IMR-90 (cell line): ENCODE data around the gene MADCAM1. TPM values are rescaled to one million over a fixed set of nuclear protein-coding genes. Genes with fewer than 3 reads are reported as not detected.
A peak's percentile ranks its signal among the peaks of the same experiment; 100 is the strongest.

Source experiments
- ATAC-seq: fragments of 200-7000 bp; cut with Tn5 transposase; 2 replicates; pipeline ENCODE4 v1.9.1; 2020; ENCODE audit warnings: low read depth, mild to moderate bottlenecking, moderate library complexity
- BruUV-seq: library from RNA; stranded (reverse); fragments of 400-500 nt; replicated peaks from 2 replicates; lab custom pipeline; 2021; lab: Mats Ljungman, UMichigan
- CTCF ChIA-PET: fragments of 300-600 bp; formaldehyde crosslinking; extraction: SDS; loops from one replicate; lab custom pipeline; 2021; ENCODE audit warnings: antibody characterized with exemption; lab: Yijun Ruan, JAX
- POLR2A ChIA-PET: fragments of 300-600 bp; sonication (Branson Sonifier 250); formaldehyde crosslinking; loops from one replicate; lab custom pipeline; 2022; ENCODE audit warnings: antibody characterized with exemption; ENCODE audit not compliant: unreplicated experiment; lab: Charles Lee
- DNase-seq: peaks from one replicate; pipeline ENCODE4 v3.0.0; 2013
- H2AFZ ChIP-seq: replicated peaks from 2 replicates; pipeline ENCODE3; 2013; ENCODE audit warnings: low read length, mild to moderate bottlenecking; ENCODE audit not compliant: poor library complexity
- H2AK5ac ChIP-seq: 2 replicates; pipeline ENCODE4 v1.6.1; 2013; ENCODE audit warnings: low read depth, low read length, inconsistent platforms
- H2AK9ac ChIP-seq: replicated peaks from 2 replicates; pipeline ENCODE3; 2013; ENCODE audit warnings: mild to moderate bottlenecking, low read depth, low read length, moderate library complexity; ENCODE audit not compliant: poor library complexity
- H2BK120ac ChIP-seq: 2 replicates; pipeline ENCODE4 v1.6.1; 2013; ENCODE audit warnings: low read depth, low read length, inconsistent platforms
- H2BK15ac ChIP-seq: 3 replicates; pipeline ENCODE4 v1.6.1; 2013; ENCODE audit warnings: low read depth, low read length, inconsistent platforms
- H2BK20ac ChIP-seq: 2 replicates; pipeline ENCODE4 v1.6.1; 2013; ENCODE audit warnings: low read depth, mild to moderate bottlenecking, inconsistent platforms, low read length, moderate library complexity
- H2BK5ac ChIP-seq: 2 replicates; pipeline ENCODE4 v1.6.1; 2013; ENCODE audit warnings: mild to moderate bottlenecking, low read depth, low read length, inconsistent platforms; ENCODE audit not compliant: poor library complexity, severe bottlenecking
- H3K14ac ChIP-seq: replicated peaks from 2 replicates; pipeline ENCODE4 v1.6.1; 2013; ENCODE audit warnings: low read depth, low read length, inconsistent platforms
- H3K18ac ChIP-seq: 2 replicates; pipeline ENCODE4 v1.6.1; 2013; ENCODE audit warnings: low read depth, low read length, control low read depth
- H3K23ac ChIP-seq: 2 replicates; pipeline ENCODE4 v1.6.1; 2013; ENCODE audit warnings: low read depth, low read length, inconsistent platforms
- H3K27ac ChIP-seq: 2 replicates; pipeline ENCODE4 v1.5.1; 2013; ENCODE audit warnings: mild to moderate bottlenecking, control low read depth, low read length; ENCODE audit not compliant: insufficient read depth
- H3K27me3 ChIP-seq: 2 replicates; pipeline ENCODE4 v1.6.1; 2013; ENCODE audit warnings: low read length; ENCODE audit not compliant: control insufficient read depth, insufficient read depth
- H3K36me3 ChIP-seq: 2 replicates; pipeline ENCODE4 v1.6.1; 2013; ENCODE audit warnings: low read length, mixed read lengths; ENCODE audit not compliant: control insufficient read depth, insufficient read depth
- H3K4ac ChIP-seq: 2 replicates; pipeline ENCODE4 v1.6.1; 2013; ENCODE audit warnings: low read depth, low read length, inconsistent platforms
- H3K4me1 ChIP-seq: 2 replicates; pipeline ENCODE4 v1.6.1; 2013; ENCODE audit warnings: low read length, mixed read lengths; ENCODE audit not compliant: control insufficient read depth, insufficient read depth
- H3K4me2 ChIP-seq: 2 replicates; pipeline ENCODE4 v1.6.1; 2013; ENCODE audit warnings: low read depth, mild to moderate bottlenecking, control low read depth, low read length, moderate library complexity
- H3K4me3 ChIP-seq: 2 replicates; pipeline ENCODE4 v1.5.1; 2013; ENCODE audit warnings: low read depth, mild to moderate bottlenecking, control low read depth, low read length, moderate library complexity; ENCODE audit not compliant: insufficient read depth
- H3K56ac ChIP-seq: 2 replicates; pipeline ENCODE4 v1.6.1; 2013; ENCODE audit warnings: low read length, inconsistent platforms; ENCODE audit not compliant: insufficient read depth; ENCODE audit errors: extremely low read depth
- H3K79me1 ChIP-seq, 2 experiments: 2 replicates each; pipeline ENCODE4 v1.6.1; 2013; ENCODE audit warnings: low read length in 2 of 2, inconsistent platforms in 1 of 2, low read depth in 1 of 2
- H3K9ac ChIP-seq: 2 replicates; pipeline ENCODE4 v1.6.1; 2013; ENCODE audit warnings: low read depth, low read length, control low read depth
- H3K9me1 ChIP-seq: 2 replicates; pipeline ENCODE4 v1.6.1; 2013; ENCODE audit warnings: low read length, inconsistent platforms; ENCODE audit not compliant: insufficient read depth
- H3K9me3 ChIP-seq: 2 replicates; pipeline ENCODE4 v1.6.1; 2013; ENCODE audit warnings: low read length; ENCODE audit not compliant: control insufficient read depth, insufficient read depth
- H4K20me1 ChIP-seq: 2 replicates; pipeline ENCODE4 v1.6.1; 2013; ENCODE audit warnings: low read length, inconsistent platforms; ENCODE audit not compliant: insufficient read depth
- H4K5ac ChIP-seq: 2 replicates; pipeline ENCODE4 v1.6.1; 2013; ENCODE audit warnings: mild to moderate bottlenecking, low read depth, low read length, control low read depth
- H4K8ac ChIP-seq, 2 experiments: 2 replicates each; pipeline ENCODE4 v1.6.1; 2013; ENCODE audit warnings: low read depth in 2 of 2, low read length in 2 of 2, control low read depth in 1 of 2, inconsistent platforms in 1 of 2
- H4K91ac ChIP-seq: 2 replicates; pipeline ENCODE4 v1.6.1; 2013; ENCODE audit warnings: low read depth, low read length, inconsistent platforms; ENCODE audit not compliant: insufficient read depth
- CEBPB ChIP-seq: IDR thresholded peaks from 2 replicates; pipeline ENCODE4 v1.6.1; 2012; ENCODE audit warnings: low read depth, low read length, improper control_type of control experiment
- CTCF ChIP-seq: conservative IDR thresholded peaks from 2 replicates; pipeline ENCODE4 v1.5.1; 2012; ENCODE audit warnings: mild to moderate bottlenecking, low read depth, low read length, improper control_type of control experiment
- MXI1 ChIP-seq: IDR thresholded peaks from 2 replicates; pipeline ENCODE4 v1.6.1; 2012; ENCODE audit warnings: low read depth, mild to moderate bottlenecking, low read length, moderate library complexity, borderline replicate concordance
- NFE2L2 ChIP-seq: fragments of 150-350 bp; IDR thresholded peaks from 2 replicates; pipeline ENCODE4 v1.6.1; 2016; ENCODE audit warnings: low read depth, mild to moderate bottlenecking, low read length
- RAD21 ChIP-seq: IDR thresholded peaks from 2 replicates; pipeline ENCODE4 v1.6.1; 2012; ENCODE audit warnings: low read length, improper control_type of control experiment
- RCOR1 ChIP-seq: IDR thresholded peaks from 2 replicates; pipeline ENCODE4 v1.6.1; 2012; ENCODE audit warnings: mild to moderate bottlenecking, low read length, improper control_type of control experiment; ENCODE audit not compliant: insufficient replicate concordance
- USF2 ChIP-seq: fragments of 150-350 bp; IDR thresholded peaks from 2 replicates; pipeline ENCODE4 v1.6.1; 2017; ENCODE audit warnings: mild to moderate bottlenecking, antibody characterized with exemption, low read length, low read depth
- WGBS, 2 experiments: methylation state at CpG; one replicate each; pipeline versions ENCODE4 v1.1.5 to v1.1.7; 2013; ENCODE audit warnings: missing lambda C conversion rate in 2 of 2; ENCODE audit not compliant: insufficient read length in 1 of 2; ENCODE audit errors: extremely low coverage in 2 of 2; 5-methylcytosine and 5-hydroxymethylcytosine counted together
- dilution Hi-C: fragments of 300-500 bp; cut with HindIII; formaldehyde crosslinking; loops from one replicate; pipeline ENCODE4 v1.14.3; 2018; ENCODE audit warnings: low sequenced_read_pairs; ENCODE audit not compliant: unreplicated experiment
- in situ Hi-C: fragments of 300-500 bp; cut with MboI; formaldehyde crosslinking; loops from 3 replicates; pipeline ENCODE4 v1.14.3; 2019; ENCODE audit warnings: low sequenced_read_pairs, inconsistent platforms, mixed read lengths
- intact Hi-C: fragments of 100-400 bp; cut with micrococcal nuclease; formaldehyde crosslinking; loops from 2 replicates; pipeline ENCODE4 v1.10.0; 2022
- polyA plus RNA-seq, 3 experiments: library from polyadenylated mRNA; depleted of rRNA; stranded (reverse); fragments of >200 nt; gene quantifications; 2 replicates each; pipeline ENCODE4 v1.2.3, GENCODE V29; 2012; ENCODE audit warnings: low replicate concordance in 1 of 3
- total RNA-seq: library from RNA; depleted of rRNA; stranded (reverse); fragments of >200 nt; gene quantifications from 2 replicates; pipeline ENCODE4 v1.2.3, GENCODE V29; 2012

The MADCAM1 gene
- total and polyA plus RNA-seq, 2 of the 4 experiments (the other 2 are of a cell fraction): 0.24 TPM; not detected in 1

- no peaks in the 10 kb centered on the region for H3K36me3 ChIP-seq
- H2BK20ac ChIP-seq: no peak overlapping the region
- peak overlapping the region; percentile 97 for H2AFZ ChIP-seq
- H3K4me2 ChIP-seq: peak overlapping the region; percentile 98
- no peak for TF ChIP-seq RCOR1
- TF ChIP-seq NFE2L2: no peak
- no peak for TF ChIP-seq CEBPB
- no peak for TF ChIP-seq CTCF
- TF ChIP-seq RAD21: no peak
- no peak for TF ChIP-seq USF2
- TF ChIP-seq MXI1: no peak
- H4K8ac ChIP-seq: peak overlapping the region; percentile 29 to 95; a peak in 3 of 4 replicates
- no peak overlapping the region for H3K56ac ChIP-seq
- POLR2A ChIA-PET: no interaction called here
- peak overlapping the region; percentile 77 for H3K9ac ChIP-seq
- peak; percentile 53 for ATAC-seq
- no peak overlapping the region for H2BK15ac ChIP-seq
- H3K4me3 ChIP-seq: peak overlapping the region; percentile 85
- H2AK5ac ChIP-seq: peak overlapping the region; percentile 73
- WGBS, 2 experiments: 16% methylated on average over 14 of the region's 61 CpGs; no CpG with 5 or more reads in 1 of the 2 experiments
- H3K4me1 ChIP-seq: peaks cover 4% of the 10 kb centered on the region; the same call in 1 of the 2 replicates
- no TSS peak for BruUV-seq
- peak overlapping the region; percentile 88 for H4K5ac ChIP-seq
- peak overlapping the region; percentile 86 for H3K4ac ChIP-seq
- dilution Hi-C loops: no loop called here
- H2BK5ac ChIP-seq: peak overlapping the region; percentile 57
- H2BK120ac ChIP-seq: no peak overlapping the region; the same call in 1 of the 2 replicates
- H2AK9ac ChIP-seq: peak overlapping the region; percentile 97
- peak overlapping the region; percentile 60 for H3K27ac ChIP-seq
- DNase-seq: peak; percentile 8
- peak overlapping the region; percentile 75 for H4K91ac ChIP-seq
- CTCF ChIA-PET: interaction anchor here (2.0 kb wide), 1 partner anchor 17 kb away, joined by 7 read pairs; no protein-coding TSS in a partner anchor
- no peak overlapping the region; the same call in 1 of the 2 replicates for H3K18ac ChIP-seq
- in situ Hi-C loops: no loop called here
- intact Hi-C loops: loop anchor here (10.0 kb wide), 1 partner anchor 145 kb away; the partner anchor contains the start of gene MIER2
- no peaks in the 10 kb centered on the region for H3K9me3 ChIP-seq
- H3K9me1 ChIP-seq: peaks cover 4% of the 10 kb centered on the region; the same call in 1 of the 2 replicates
- no peaks in the 10 kb centered on the region for H4K20me1 ChIP-seq
- peaks cover 8% of the 10 kb centered on the region; the same call in 1 of the 2 replicates for H3K27me3 ChIP-seq
- peak overlapping the region; percentile 96 for H3K14ac ChIP-seq
- peak overlapping the region; percentile 59 for H3K23ac ChIP-seq
- peaks cover 0 to 7% of the 10 kb centered on the region in 2 experiments; a peak in 1 of 4 replicates for H3K79me1 ChIP-seq
These were observed 6.7 kb upstream of the MADCAM1 start for GRCh38 chr19:489418-490196.
